H1 (cell line): ENCODE results near the gene CASQ2. TPM values are rescaled to one million over a fixed set of nuclear protein-coding genes. Genes with fewer than 3 reads are reported as not detected.

ENCODE experiments used
- CTCF ChIA-PET: fragments of 300-600 bp; sonication (Branson Sonifier 250); formaldehyde crosslinking; loops from one replicate; lab custom pipeline; 2021; ENCODE audit not compliant: partially characterized antibody; lab: Charles Lee
- POLR2A ChIA-PET: fragments of 300-600 bp; sonication (Branson Sonifier 250); formaldehyde crosslinking; loops from one replicate; lab custom pipeline; 2021; ENCODE audit warnings: inconsistent platforms; ENCODE audit not compliant: partially characterized antibody; lab: Charles Lee
- DNase-seq, 2 experiments: peaks; one replicate each; pipeline versions ENCODE4 v3.0.0 to v3.0.0-alpha.2; 2010 to 2022; ENCODE audit warnings: low spot score in 2 of 2, low read depth in 1 of 2, mixed read lengths in 1 of 2
- FAIRE-seq: peaks from 2 replicates; lab custom pipeline; 2011; peaks lifted over from hg19 to GRCh38; lab: Jason Lieb, UNC
- H2AFZ ChIP-seq: 2 replicates; pipeline ENCODE4 v1.8.1; 2012; ENCODE audit warnings: low read length, inconsistent platforms
- H2AK5ac ChIP-seq: 2 replicates; pipeline ENCODE4 v1.6.1; 2013; ENCODE audit warnings: low read depth, low read length
- H2BK120ac ChIP-seq: replicated peaks from 2 replicates; pipeline ENCODE3; 2013; ENCODE audit warnings: low read depth, low read length, inconsistent platforms
- H2BK12ac ChIP-seq: 2 replicates; pipeline ENCODE4 v1.6.1; 2013; ENCODE audit warnings: low read depth, low read length
- H2BK15ac ChIP-seq: 2 replicates; pipeline ENCODE4 v1.6.1; 2013; ENCODE audit warnings: low read length
- H2BK20ac ChIP-seq: 2 replicates; pipeline ENCODE4 v1.6.1; 2013; ENCODE audit warnings: low read length
- H2BK5ac ChIP-seq: 2 replicates; pipeline ENCODE4 v1.6.1; 2013; ENCODE audit warnings: low read depth, low read length
- H3K14ac ChIP-seq: 2 replicates; pipeline ENCODE4 v1.6.1; 2013; ENCODE audit warnings: inconsistent platforms; ENCODE audit not compliant: insufficient read length
- H3K18ac ChIP-seq: 2 replicates; pipeline ENCODE4 v1.6.1; 2013; ENCODE audit warnings: low read length; ENCODE audit errors: extremely low read depth
- H3K23ac ChIP-seq: 2 replicates; pipeline ENCODE4 v1.6.1; 2013; ENCODE audit warnings: inconsistent platforms; ENCODE audit not compliant: insufficient read length
- H3K23me2 ChIP-seq: 2 replicates; pipeline ENCODE4 v1.6.1; 2013; ENCODE audit warnings: low read depth, low read length
- H3K27ac ChIP-seq: 2 replicates; pipeline ENCODE4 v1.6.1; 2011; ENCODE audit warnings: low read depth, low read length, inconsistent platforms
- H3K27me3 ChIP-seq, 4 experiments: replicated peaks in 1 of 4; 1 replicate in 1 of 4; 2 replicates in 3 of 4; pipeline versions ENCODE4 v1.6.1 to v1.8.1; 2011 to 2013; ENCODE audit warnings: low read length in 3 of 4, mild to moderate bottlenecking in 3 of 4, inconsistent platforms in 2 of 4, mixed read lengths in 2 of 4, moderate library complexity in 1 of 4; ENCODE audit not compliant: control insufficient read depth in 3 of 4, insufficient read depth in 3 of 4; ENCODE audit errors: extremely low read depth in 1 of 4
- H3K36me3 ChIP-seq, 4 experiments: 2 replicates each; pipeline versions ENCODE4 v1.6.1 to v1.8.1; 2011 to 2013; ENCODE audit warnings: mild to moderate bottlenecking in 4 of 4, low read length in 3 of 4, moderate library complexity in 2 of 4, control low read depth in 1 of 4, inconsistent platforms in 1 of 4; ENCODE audit not compliant: insufficient read depth in 4 of 4, control insufficient read depth in 2 of 4
- H3K4ac ChIP-seq: replicated peaks from 2 replicates; pipeline ENCODE3; 2013; ENCODE audit warnings: low read length, low read depth, mixed read lengths, inconsistent platforms; ENCODE audit not compliant: insufficient read length
- H3K4me1 ChIP-seq, 4 experiments: replicated peaks in 1 of 4; 1 replicate in 1 of 4; 2 replicates in 3 of 4; pipeline versions ENCODE4 v1.6.1 to v1.8.1; 2011 to 2013; ENCODE audit warnings: low read length in 3 of 4, inconsistent platforms in 2 of 4, mixed read lengths in 1 of 4; ENCODE audit not compliant: insufficient read depth in 4 of 4, control insufficient read depth in 3 of 4
- H3K4me2 ChIP-seq, 2 experiments: 2 replicates each; pipeline versions ENCODE4 v1.6.1 to v1.8.1; 2011 to 2013; ENCODE audit warnings: low read depth in 2 of 2, low read length in 2 of 2, control low read depth in 1 of 2, inconsistent platforms in 1 of 2, mild to moderate bottlenecking in 1 of 2; ENCODE audit not compliant: insufficient read depth in 1 of 2
- H3K4me3 ChIP-seq, 4 experiments: fragments of 200-600, 300-600 bp in 1 of 4; sonication (generic), shearing (Covaris generic), sonication (Bioruptor Twin) in 1 of 4; 2 replicates each; pipeline versions ENCODE4 v1.5.1 to v1.8.1; 2011 to 2016; ENCODE audit warnings: low read length in 4 of 4, low read depth in 3 of 4, control low read depth in 2 of 4, inconsistent platforms in 2 of 4, mild to moderate bottlenecking in 2 of 4, mixed read lengths in 1 of 4, moderate library complexity in 1 of 4; ENCODE audit not compliant: insufficient read depth in 2 of 4; ENCODE audit errors: extremely low read depth in 1 of 4
- H3K56ac ChIP-seq: replicated peaks from 2 replicates; pipeline ENCODE3; 2013; ENCODE audit warnings: low read depth, mild to moderate bottlenecking, mixed read lengths, low read length, inconsistent platforms; ENCODE audit not compliant: insufficient read length
- H3K79me1 ChIP-seq: 2 replicates; pipeline ENCODE4 v1.6.1; 2013; ENCODE audit warnings: low read depth, low read length, control low read depth
- H3K79me2 ChIP-seq, 2 experiments: 2 replicates each; pipeline versions ENCODE4 v1.6.1 to v1.8.1; 2012 to 2013; ENCODE audit warnings: low read length in 2 of 2, mild to moderate bottlenecking in 2 of 2, inconsistent platforms in 1 of 2; ENCODE audit not compliant: insufficient read depth in 2 of 2, control insufficient read depth in 1 of 2
- H3K9ac ChIP-seq, 4 experiments: replicated peaks in 1 of 4; 1 replicate in 1 of 4; 2 replicates in 3 of 4; pipeline versions ENCODE4 v1.6.1 to v1.8.1; 2011 to 2013; ENCODE audit warnings: low read depth in 3 of 4, low read length in 3 of 4, control low read depth in 2 of 4, mild to moderate bottlenecking in 2 of 4, moderate library complexity in 2 of 4, inconsistent platforms in 1 of 4; ENCODE audit errors: extremely low read depth in 1 of 4
- H3K9me3 ChIP-seq, 2 experiments: 2 replicates each; pipeline versions ENCODE4 v1.6.1 to v1.8.1; 2012 to 2013; ENCODE audit warnings: mild to moderate bottlenecking in 2 of 2, moderate library complexity in 2 of 2, control low read depth in 1 of 2, inconsistent platforms in 1 of 2, low read depth in 1 of 2, low read length in 1 of 2, mixed read lengths in 1 of 2; ENCODE audit not compliant: insufficient read depth in 2 of 2
- H4K20me1 ChIP-seq, 2 experiments: replicated peaks in 1 of 2; 2 replicates each; pipeline versions ENCODE3 to v1.8.1; 2011 to 2013; ENCODE audit warnings: inconsistent platforms in 2 of 2, low read length in 2 of 2, mild to moderate bottlenecking in 1 of 2; ENCODE audit not compliant: insufficient read depth in 2 of 2, control insufficient read depth in 1 of 2
- H4K5ac ChIP-seq: 2 replicates; pipeline ENCODE4 v1.6.1; 2013; ENCODE audit warnings: low read length, low read depth, mixed read lengths, inconsistent platforms; ENCODE audit not compliant: insufficient read length
- H4K8ac ChIP-seq: 2 replicates; pipeline ENCODE4 v1.8.0; 2013; ENCODE audit warnings: mild to moderate bottlenecking, moderate library complexity, low read length, inconsistent platforms; ENCODE audit not compliant: insufficient read depth; ENCODE audit errors: extremely low read depth
- H4K91ac ChIP-seq: replicated peaks from 2 replicates; pipeline ENCODE3; 2013; ENCODE audit warnings: low read length, mixed read lengths, inconsistent platforms; ENCODE audit not compliant: insufficient read length
- BRCA1 ChIP-seq: IDR thresholded peaks from 2 replicates; pipeline ENCODE4 v1.6.1; 2012; ENCODE audit warnings: low read depth, low read length, improper control_type of control experiment
- CBX5 ChIP-seq: fragments of 300-800, 300-1000 bp; sonication (generic); IDR thresholded peaks from 2 replicates; pipeline ENCODE4 v1.7.1; 2016; ENCODE audit warnings: antibody characterized with exemption, low read length, low read depth
- FOSL1 ChIP-seq: IDR thresholded peaks from 2 replicates; pipeline ENCODE4 v1.6.1; 2011; ENCODE audit warnings: mild to moderate bottlenecking, low read depth, low read length, moderate library complexity; ENCODE audit not compliant: insufficient read depth
- GABPA ChIP-seq: IDR thresholded peaks from 2 replicates; pipeline ENCODE4 v1.6.1; 2011; ENCODE audit warnings: mild to moderate bottlenecking, low read length, moderate library complexity, borderline replicate concordance; ENCODE audit not compliant: insufficient read depth
- GTF2F1 ChIP-seq: IDR thresholded peaks from 2 replicates; pipeline ENCODE4 v1.6.1; 2012; ENCODE audit warnings: low read depth, low read length, improper control_type of control experiment, borderline replicate concordance
- KDM1A ChIP-seq: fragments of 200-600, 300-600 bp; sonication (generic); IDR thresholded peaks from 2 replicates; pipeline ENCODE4 v1.7.1; 2016; ENCODE audit warnings: mild to moderate bottlenecking, low read length, borderline replicate concordance
- NANOG ChIP-seq: IDR thresholded peaks from 2 replicates; pipeline ENCODE4 v1.6.1; 2011; ENCODE audit warnings: low read length, low read depth, mild to moderate bottlenecking, inconsistent platforms; ENCODE audit not compliant: insufficient read depth, poor library complexity, severe bottlenecking
- NRF1 ChIP-seq: IDR thresholded peaks from 2 replicates; pipeline ENCODE4 v1.6.1; 2011; ENCODE audit warnings: mild to moderate bottlenecking, low read depth, low read length, improper control_type of control experiment
- POLR2AphosphoS5 ChIP-seq: IDR thresholded peaks from 2 replicates; pipeline ENCODE4 v1.6.1; 2011; ENCODE audit warnings: low read depth, low read length
- SIN3A ChIP-seq, 2 experiments: IDR thresholded peaks in 1 of 2; conservative IDR thresholded peaks in 1 of 2; 2 replicates each; pipeline ENCODE4 v1.6.1; 2011 to 2012; ENCODE audit warnings: low read length in 2 of 2, improper control_type of control experiment in 1 of 2, low read depth in 1 of 2, mild to moderate bottlenecking in 1 of 2
- SP1 ChIP-seq: IDR thresholded peaks from 2 replicates; pipeline ENCODE4 v1.6.1; 2011; ENCODE audit warnings: low read depth, low read length
- TAF7 ChIP-seq: optimal IDR thresholded peaks from 2 replicates; pipeline ENCODE3; 2011; ENCODE audit warnings: low read depth, mild to moderate bottlenecking, inconsistent platforms, low read length, moderate library complexity, borderline replicate concordance
- TEAD4 ChIP-seq: IDR thresholded peaks from 2 replicates; pipeline ENCODE4 v1.6.1; 2012; ENCODE audit warnings: low read depth, low read length, inconsistent platforms, mixed read lengths
- WGBS, 2 experiments: shearing (Covaris generic) in 1 of 2; methylation state at CpG; one replicate each; pipeline versions ENCODE4 v1.1.6 to v1.1.7; 2013 to 2015; ENCODE audit warnings: low lambda C conversion rate in 2 of 2, mixed read lengths in 2 of 2, inconsistent platforms in 1 of 2, low coverage in 1 of 2, missing lambda C conversion rate in 1 of 2; ENCODE audit not compliant: insufficient replicate concordance in 2 of 2, insufficient coverage in 1 of 2, insufficient read length in 1 of 2; ENCODE audit errors: extremely low coverage in 1 of 2, missing lambda C conversion rate in 1 of 2; 5-methylcytosine and 5-hydroxymethylcytosine counted together
- polyA plus RNA-seq, 7 experiments: library from polyadenylated mRNA; depleted of rRNA in 3 of 7; stranded (reverse) in 5 of 7; unstranded in 2 of 7; fragments of >200 nt in 5 of 7; fragments of 200-250 nt in 2 of 7; gene quantifications; 1 replicate in 5 of 7; 2 replicates in 1 of 7; 4 replicates in 1 of 7; pipeline versions ENCODE4 v1.2.1 to v1.2.3, GENCODE V29; 2011 to 2013; ENCODE audit warnings: missing spikeins in 2 of 7, mixed read lengths in 2 of 7
- total RNA-seq: library from RNA; stranded (reverse); fragmentation: NEBNext Ultra II Directional; extraction: Animal tissue kit (Norgen Biotek cat#: 25700); gene quantifications from 2 replicates; pipeline ENCODE4 v1.2.1, GENCODE V29; 2021
- TF ChIP-seq, protein P1 (sequence below): IDR thresholded peaks from 2 replicates; pipeline ENCODE4 v1.6.1; 2012; ENCODE audit warnings: inconsistent platforms

CASQ2 gene
- total and polyA plus RNA-seq, 2 of the 8 experiments (the other 6 are each of a cell fraction or from before 2014, with no cell fraction given), result not detected

DNA sequence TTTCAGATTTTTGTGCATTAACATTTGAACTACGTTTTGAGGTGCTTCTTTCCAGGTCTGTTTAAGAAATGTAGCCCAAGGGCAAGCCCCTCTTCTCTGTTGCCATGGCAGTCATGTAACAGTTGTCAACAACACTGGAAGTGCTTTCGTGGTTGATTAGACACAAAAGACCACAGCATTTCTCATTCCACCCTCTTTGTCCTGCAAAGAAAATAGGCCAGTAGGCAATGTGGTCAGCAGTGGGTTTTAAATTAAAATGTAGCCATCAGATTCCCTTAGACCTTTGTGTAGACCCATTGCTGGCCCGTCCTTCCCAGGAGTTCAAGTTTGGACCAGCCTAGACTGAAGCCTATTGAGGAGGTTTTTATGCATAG is 91.3 kb downstream of the CASQ2 start:
- no peak overlapping the region for H4K91ac ChIP-seq
- H2BK12ac ChIP-seq, result no peak overlapping the region
- no peak overlapping the region; the same call in 1 of the 2 replicates for H2AK5ac ChIP-seq
- ChIA-PET CTCF (interaction anchor here (1.5 kb wide), 1 partner anchor 24 kb away, joined by 5 read pairs; no protein-coding TSS in a partner anchor), POLR2A (no interaction called here)
- H4K8ac ChIP-seq, result no peak overlapping the region
- H3K14ac ChIP-seq, result no peak overlapping the region
- FAIRE-seq (no peak), DNase-seq (no peak)
- no peak overlapping the region for H3K56ac ChIP-seq
- H3K79me2 ChIP-seq, result no peaks in the 10 kb centered on the region; a peak in 1 of 4 replicates
- H2BK15ac ChIP-seq, result no peak overlapping the region
- no peak overlapping the region for H4K5ac ChIP-seq
- H3K79me1 ChIP-seq, result no peaks in the 10 kb centered on the region
- no peak overlapping the region for H3K4me3 ChIP-seq
- no peaks in the 10 kb centered on the region; a peak in 2 of 8 replicates for H3K36me3 ChIP-seq
- no peak overlapping the region for H3K4me2 ChIP-seq
- no peak overlapping the region; the same call in 1 of the 2 replicates for H2BK5ac ChIP-seq
- H3K23ac ChIP-seq, result no peak overlapping the region
- no peak overlapping the region for H2AFZ ChIP-seq
- H3K4me1 ChIP-seq, result peaks cover 0 to 2% (median 0%) of the 10 kb centered on the region in 4 experiments; a peak in 2 of 7 replicates
- no peak overlapping the region for H2BK120ac ChIP-seq
- H3K9me3 ChIP-seq, result no peaks in the 10 kb centered on the region
- WGBS, 2 experiments, result 93% methylated on average over 3 of the region's 3 CpGs; no CpG with 5 or more reads in 1 of the 2 experiments
- no peak overlapping the region for H2BK20ac ChIP-seq
- no peaks in the 10 kb centered on the region for H3K23me2 ChIP-seq
- peaks cover 0 to 2% of the 10 kb centered on the region in 2 experiments for H4K20me1 ChIP-seq
- no peaks in the 10 kb centered on the region for H3K27me3 ChIP-seq
- no peak overlapping the region for H3K18ac ChIP-seq
- H3K27ac ChIP-seq, result no peak overlapping the region
- no peak overlapping the region for H3K4ac ChIP-seq
- H3K9ac ChIP-seq, result no peak overlapping the region; a peak in 2 of 7 replicates
- TF ChIP-seq TAF7 (no peak), FOSL1 (no peak), TEAD4 (no peak), NRF1 (no peak), GABPA (no peak), SIN3A (conservative IDR thresholded peaks at IDR 0.05 in 1 of 2, IDR thresholded peaks at IDR 0.05 in 1 of 2; ENCODE audit: low read depth in 1 of 2, low read length in 2 of 2) (no peak), POLR2AphosphoS5 (no peak), KDM1A (no peak), GTF2F1 (no peak), CBX5 (no peak), BRCA1 (no peak), NANOG (no peak), SP1 (no peak)
- TF ChIP-seq, protein P1, sequence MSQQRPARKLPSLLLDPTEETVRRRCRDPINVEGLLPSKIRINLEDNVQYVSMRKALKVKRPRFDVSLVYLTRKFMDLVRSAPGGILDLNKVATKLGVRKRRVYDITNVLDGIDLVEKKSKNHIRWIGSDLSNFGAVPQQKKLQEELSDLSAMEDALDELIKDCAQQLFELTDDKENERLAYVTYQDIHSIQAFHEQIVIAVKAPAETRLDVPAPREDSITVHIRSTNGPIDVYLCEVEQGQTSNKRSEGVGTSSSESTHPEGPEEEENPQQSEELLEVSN, result no peak
